GM21529 (cell line): ENCODE data around the gene DCAF11.
A peak's percentile ranks its signal among the peaks of the same experiment; 100 is the strongest.

Source experiments
- ATAC-seq: cut with Tn5 transposase; IDR thresholded peaks from one replicate; pipeline ENCODE4 v1.9.1; 2021; ENCODE audit not compliant: unreplicated experiment

Gene DCAF11

GRCh38 chr14:24078146-24078545 lies 36.4 kb upstream of the DCAF11 start:
- ATAC-seq: no peak

- ATAC-seq: no peak
Observed at GRCh38 chr14:24079491-24080141, 35.0 kb upstream of the DCAF11 start.

- no peak for ATAC-seq
Observed at GRCh38 chr14:24080142-24080530, 34.4 kb upstream of the DCAF11 start.

DNA sequence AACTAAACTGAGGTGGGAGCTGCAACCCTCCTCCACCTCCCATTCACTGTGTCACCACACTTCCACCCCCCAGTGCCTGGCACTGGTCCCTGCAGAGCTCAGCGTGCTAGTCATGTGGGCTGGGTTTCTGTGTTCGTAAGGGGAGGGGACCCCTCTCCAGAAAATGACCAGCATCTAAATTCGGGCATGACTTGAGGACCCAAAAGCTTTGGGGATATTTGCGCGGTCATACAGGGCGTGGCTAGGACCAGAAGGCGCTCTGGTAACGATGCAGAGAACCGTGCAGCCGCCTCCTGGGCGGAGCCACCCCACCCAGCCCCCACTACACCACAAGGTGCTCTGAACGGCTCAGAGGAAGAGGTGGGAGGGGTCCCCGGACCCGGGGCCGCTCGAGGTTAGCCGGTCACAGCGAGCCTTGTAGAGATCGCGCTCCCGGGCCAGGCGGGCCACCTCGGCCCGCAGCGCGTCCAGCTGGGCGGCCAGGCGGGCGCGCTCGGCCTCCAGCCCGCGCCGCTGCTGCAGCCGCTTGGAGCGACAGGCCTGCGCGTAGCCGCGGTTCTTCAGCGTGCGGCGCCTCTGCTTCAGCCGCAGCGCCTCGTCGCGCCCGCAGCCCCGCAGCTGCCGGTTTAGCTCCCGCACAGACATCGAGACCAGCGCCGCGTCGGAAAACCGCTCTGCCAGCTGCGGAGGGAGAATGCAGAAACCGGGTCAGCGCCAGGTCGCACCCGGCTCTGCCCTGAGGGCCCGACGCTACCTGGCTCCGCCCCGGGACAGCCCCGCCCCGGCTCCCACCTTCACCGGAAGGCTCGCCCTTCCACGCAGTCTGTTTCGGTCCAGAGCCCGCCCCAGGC lies 33.5 kb upstream of the DCAF11 start:
- peak; percentile 94 for ATAC-seq

GRCh38 chr14:24081739-24082211 lies 32.8 kb upstream of the DCAF11 start:
- no peak for ATAC-seq

- ATAC-seq: no peak
Observed at GRCh38 chr14:24082411-24083080, 32.0 kb upstream of the DCAF11 start.

DNA sequence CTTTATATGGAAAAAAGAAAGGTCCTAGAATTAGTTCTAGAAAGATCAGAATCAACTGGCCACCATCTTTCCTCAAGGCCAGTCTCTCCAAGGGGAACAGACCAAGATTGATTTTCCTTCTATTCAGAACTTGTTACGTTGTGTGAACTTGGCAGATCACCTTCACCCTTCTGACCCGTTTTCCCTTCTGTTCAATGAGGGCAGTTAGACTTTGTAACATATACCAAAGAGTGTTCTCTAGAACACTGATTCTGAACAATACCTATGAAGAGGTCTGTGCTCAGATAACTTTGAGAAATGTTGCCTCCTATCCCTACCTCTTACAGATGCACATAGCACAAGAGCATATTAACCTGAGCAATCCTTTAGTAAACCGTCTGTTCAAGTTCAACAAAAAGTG lies 31.1 kb upstream of the DCAF11 start:
- no peak for ATAC-seq

DNA sequence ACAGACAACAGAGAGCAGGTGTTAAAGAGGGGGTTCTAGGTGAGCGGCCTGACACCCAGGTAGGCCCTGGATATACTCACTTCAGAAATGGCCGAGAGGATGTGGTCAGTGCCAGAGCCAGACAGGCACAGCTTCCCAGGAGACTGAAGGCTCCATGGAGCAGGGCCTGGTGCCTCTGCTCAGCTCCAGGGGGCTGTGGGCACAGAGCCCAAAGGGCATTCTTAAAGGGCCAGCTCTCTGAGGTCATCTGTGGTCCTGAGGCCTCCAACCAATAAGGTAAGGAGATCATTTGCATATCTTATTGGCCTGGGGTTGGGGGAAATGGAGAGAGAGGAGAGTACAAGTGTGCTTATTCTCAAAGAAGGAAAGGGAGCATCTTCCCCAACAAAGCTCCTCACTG lies 30.1 kb upstream of the DCAF11 start:
- no peak for ATAC-seq

GRCh38 chr14:24085215-24085614 lies 29.4 kb upstream of the DCAF11 start:
- ATAC-seq: no peak

DNA sequence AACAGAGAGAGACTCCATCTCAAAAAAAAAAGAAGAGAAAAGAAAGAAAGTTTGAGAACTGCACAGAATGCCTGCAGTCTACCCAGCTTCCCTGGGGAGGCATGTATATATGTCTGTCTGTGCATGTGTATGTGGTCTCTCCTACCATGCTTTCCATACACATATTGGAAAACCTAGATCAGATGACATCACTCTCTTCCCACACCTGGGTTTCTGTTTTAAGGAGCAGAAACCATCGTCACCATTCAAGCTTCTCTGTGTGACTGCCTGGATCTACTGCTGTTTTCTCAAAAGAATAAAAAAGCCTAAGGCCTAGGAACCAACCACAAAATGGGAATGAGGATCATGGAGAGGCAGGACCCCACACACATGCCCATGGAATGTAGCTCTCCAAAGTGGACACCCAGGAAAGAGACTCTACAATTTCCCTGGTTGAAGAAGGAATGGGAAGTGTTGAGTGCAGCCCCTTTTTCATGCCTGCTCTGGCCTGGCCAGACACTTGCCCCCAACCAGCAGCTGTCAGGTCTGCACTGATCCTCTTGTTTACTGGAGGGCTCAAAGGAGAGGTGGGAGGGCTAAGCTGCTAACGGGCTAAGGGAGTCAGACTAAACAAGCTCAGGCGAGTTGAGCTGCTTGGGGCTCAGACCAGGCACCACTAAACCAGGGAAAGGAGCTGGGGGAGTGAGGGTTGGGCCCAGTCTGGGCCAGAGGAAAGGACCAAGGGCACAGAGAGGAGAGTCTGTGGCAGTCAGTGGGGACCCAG lies 28.2 kb upstream of the DCAF11 start:
- no peak for ATAC-seq

DNA sequence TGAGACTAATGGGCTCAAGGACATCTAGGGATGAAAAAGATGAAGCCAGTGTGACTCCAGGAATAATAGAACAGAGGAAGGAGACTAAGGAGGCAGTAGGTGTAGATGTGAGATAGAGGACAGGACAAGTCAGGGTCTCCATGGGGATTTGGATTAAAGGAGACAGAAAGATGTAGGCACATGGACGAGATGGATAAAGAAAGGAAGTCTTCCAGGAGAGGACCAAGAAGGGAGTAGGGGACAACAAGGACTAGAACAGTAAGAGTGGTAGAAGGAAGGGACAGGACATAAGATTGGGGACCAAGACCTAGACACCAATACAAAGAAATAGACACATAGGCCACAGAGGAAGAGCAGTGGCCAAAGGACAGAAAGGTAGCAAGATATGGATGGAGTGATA lies 27.6 kb upstream of the DCAF11 start:
- no peak for ATAC-seq

GRCh38 chr14:24088095-24088494 lies 26.5 kb upstream of the DCAF11 start:
- no peak for ATAC-seq

GRCh38 chr14:24089890-24090289 lies 24.7 kb upstream of the DCAF11 start:
- no peak for ATAC-seq

DNA sequence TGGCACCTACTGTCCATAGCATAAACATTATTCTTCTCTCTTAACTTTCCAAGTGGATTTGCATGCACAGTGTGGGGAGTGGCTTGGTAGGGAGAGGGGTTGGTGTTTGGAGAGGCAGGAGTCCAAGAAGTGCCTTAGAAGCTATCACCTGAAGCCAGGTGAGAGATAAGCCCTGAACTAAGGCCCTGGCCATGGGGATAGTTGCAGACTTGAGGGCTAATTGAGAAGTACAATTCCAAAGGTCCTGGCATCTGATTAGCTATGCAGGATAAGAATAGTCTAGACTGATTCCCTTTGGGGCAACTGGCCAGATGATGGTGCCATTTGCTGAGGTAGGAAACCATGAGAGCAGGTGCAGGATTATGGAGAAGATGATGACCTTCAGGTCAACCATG lies 22.5 kb upstream of the DCAF11 start:
- no peak for ATAC-seq

GRCh38 chr14:24092505-24093206 lies 21.9 kb upstream of the DCAF11 start:
- no peak for ATAC-seq

- ATAC-seq: no peak
Observed at GRCh38 chr14:24093207-24093900, 21.2 kb upstream of the DCAF11 start.

DNA sequence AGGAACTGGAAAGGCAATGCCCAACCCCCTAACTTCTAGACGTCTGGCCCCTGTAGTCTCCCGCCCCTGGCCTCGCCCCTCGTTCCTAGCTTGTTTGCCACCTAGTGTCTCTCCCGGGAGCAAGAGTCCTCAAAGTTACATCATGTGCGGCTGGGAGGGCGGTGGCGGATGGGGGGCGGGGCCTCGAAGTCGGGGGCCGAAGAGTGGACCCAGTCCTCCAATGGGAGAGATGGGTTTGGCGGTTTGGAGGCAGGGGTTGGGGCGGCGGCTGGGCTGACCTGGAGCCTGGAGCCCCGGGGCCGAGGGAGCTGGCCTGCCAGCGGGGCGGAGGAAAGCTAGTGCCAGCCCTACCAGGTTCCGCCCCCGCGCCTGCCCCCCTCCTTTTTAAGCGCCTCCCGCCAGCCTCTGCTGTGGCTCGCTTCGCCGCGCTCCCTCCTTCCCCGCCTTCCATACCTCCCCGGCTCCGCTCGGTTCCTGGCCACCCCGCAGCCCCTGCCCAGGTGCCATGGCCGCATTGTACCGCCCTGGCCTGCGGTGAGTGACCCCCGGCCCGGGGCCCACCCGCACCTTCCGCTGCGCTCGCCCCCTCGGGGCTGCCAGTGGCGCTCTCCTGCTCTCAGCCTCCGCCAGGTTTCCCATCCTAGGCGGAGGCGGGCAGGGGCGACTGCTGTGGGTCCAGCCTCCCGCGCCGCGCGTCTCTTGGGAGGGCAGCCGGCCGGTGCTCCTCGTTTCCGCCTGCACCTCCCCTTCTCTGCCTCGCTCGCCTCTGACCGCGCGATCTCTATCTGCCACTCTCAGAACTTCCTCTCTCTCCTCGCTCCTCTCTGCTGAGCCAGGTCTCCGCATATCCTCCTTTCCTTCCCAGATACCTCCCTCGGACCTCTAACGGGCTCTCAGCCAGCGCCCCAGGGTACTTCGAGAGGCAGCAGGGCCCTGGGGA lies 20.4 kb upstream of the DCAF11 start, which contains the start of gene PCK2:
TSS of gene PCK2 (plus strand) at position 411 of the 940 bp plus-strand sequence. CDS start at position 506, 95 bp downstream.
- peak; percentile 64 for ATAC-seq

DNA sequence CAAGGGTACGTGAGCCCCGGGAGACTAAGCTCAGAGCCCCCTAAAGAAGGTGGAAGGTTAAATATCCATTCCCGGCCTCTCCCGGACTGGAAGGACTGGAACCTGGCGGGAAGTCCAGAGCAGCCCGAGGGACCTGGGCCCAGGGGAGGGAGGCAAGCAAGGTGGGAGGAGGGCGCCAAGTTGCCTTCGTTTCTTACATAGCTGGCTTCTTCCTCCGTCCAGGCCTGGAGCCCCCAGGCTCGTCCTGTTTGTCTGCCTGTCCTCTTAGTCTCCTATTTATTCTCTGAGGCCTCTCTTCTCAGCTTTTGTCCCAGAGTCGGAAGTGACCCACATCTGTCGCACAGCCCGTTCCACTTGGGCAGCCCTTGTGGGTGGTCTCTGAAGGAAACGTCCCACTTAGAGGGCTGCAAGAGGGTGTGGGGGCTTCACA lies 19.7 kb upstream of the DCAF11 start:
- no peak for ATAC-seq
